ENCODE measurements around the gene BANK1.

Gene BANK1

GRCh38 chr4:102042871-102043802 is 252.6 kb downstream of the BANK1 start:
- no peak for DNase-seq

- DNase-seq: no peak
These were observed 257.1 kb downstream of the BANK1 start for GRCh38 chr4:102047616-102048015.

- DNase-seq: no peak
These were observed 265.3 kb downstream of the BANK1 start for GRCh38 chr4:102055805-102056204.

GRCh38 chr4:102057122-102057521 is 266.6 kb downstream of the BANK1 start:
- no peak for DNase-seq

GRCh38 chr4:102061133-102061532 is 270.6 kb downstream of the BANK1 start:
- DNase-seq: no peak

GRCh38 chr4:102064747-102065442 is 274.4 kb downstream of the BANK1 start:
- DNase-seq: no peak

- no peak for DNase-seq
These were observed 286.1 kb downstream of the BANK1 start for GRCh38 chr4:102076622-102077021.

GRCh38 chr4:102080184-102080583 is 289.7 kb downstream of the BANK1 start:
- no peak for DNase-seq

- no peak for DNase-seq
These were observed 299.5 kb downstream of the BANK1 start for GRCh38 chr4:102089850-102090621.

GRCh38 chr4:102091656-102092055 is 301.1 kb downstream of the BANK1 start:
- no peak for DNase-seq

GRCh38 chr4:102094481-102094880 is 304.0 kb downstream of the BANK1 start:
- no peak for DNase-seq

GRCh38 chr4:102103368-102103767 is 312.8 kb downstream of the BANK1 start:
- no peak for DNase-seq

- no peak for DNase-seq
These were observed 313.7 kb downstream of the BANK1 start for GRCh38 chr4:102104278-102104677.

GRCh38 chr4:102105983-102106382 is 315.5 kb downstream of the BANK1 start:
- DNase-seq: no peak

- no peak for DNase-seq
These were observed 323.6 kb downstream of the BANK1 start for GRCh38 chr4:102114118-102114630.

- no peak for DNase-seq
These were observed 325.6 kb downstream of the BANK1 start for GRCh38 chr4:102116121-102116520.

GRCh38 chr4:102120846-102121245 is 330.3 kb downstream of the BANK1 start:
- DNase-seq: no peak
